Neural cell (in vitro differentiated cells): ENCODE results near the gene SURF1. TPM values are rescaled to one million over a fixed set of nuclear protein-coding genes. Genes with fewer than 3 reads are reported as not detected.
A peak's percentile ranks its signal among the peaks of the same experiment; 100 is the strongest.

Source experiments
- H2AFZ ChIP-seq: fragments of 200-600, 300-800 bp; sonication (generic), shearing (Covaris generic); 2 replicates; pipeline ENCODE4 v1.6.0; 2014; ENCODE audit warnings: low read depth, mild to moderate bottlenecking, antibody characterized with exemption, low read length, moderate library complexity
- H3F3A ChIP-seq: fragments of 200-600 bp; shearing (Covaris generic); 2 replicates; pipeline ENCODE4 v1.6.1; 2016; ENCODE audit warnings: mild to moderate bottlenecking, moderate library complexity, mixed read lengths, antibody characterized with exemption, low read length; ENCODE audit not compliant: insufficient read depth, poor library complexity, severe bottlenecking
- H3K27ac ChIP-seq: fragments of 200-600, 300-800 bp; sonication (generic), shearing (Covaris generic); 2 replicates; pipeline ENCODE4 v1.5.1; 2014; ENCODE audit warnings: mild to moderate bottlenecking, low read length, moderate library complexity
- H3K27me3 ChIP-seq: fragments of 300-800, 200-600 bp; sonication (generic), shearing (Covaris generic); 2 replicates; pipeline ENCODE4 v1.6.0; 2014; ENCODE audit warnings: mild to moderate bottlenecking, low read depth, low read length, moderate library complexity; ENCODE audit not compliant: insufficient read depth
- H3K36me3 ChIP-seq: fragments of 300-800, 200-600 bp; sonication (generic), shearing (Covaris generic); 2 replicates; pipeline ENCODE4 v1.5.1; 2014; ENCODE audit warnings: mild to moderate bottlenecking, antibody characterized with exemption, low read length, moderate library complexity; ENCODE audit not compliant: insufficient read depth
- H3K4me2 ChIP-seq: fragments of 300-800, 200-600 bp; sonication (generic), shearing (Covaris generic); 2 replicates; pipeline ENCODE4 v1.6.0; 2014; ENCODE audit warnings: mild to moderate bottlenecking, low read length
- H3K4me3 ChIP-seq: fragments of 300-800, 200-600 bp; sonication (generic), shearing (Covaris generic); 2 replicates; pipeline ENCODE4 v1.5.1; 2014; ENCODE audit warnings: mild to moderate bottlenecking, low read length, moderate library complexity
- H3K79me2 ChIP-seq: fragments of 200-600 bp; shearing (Covaris generic); replicated peaks from 2 replicates; pipeline ENCODE4 v1.6.0; 2014; ENCODE audit warnings: mild to moderate bottlenecking, low read length, moderate library complexity; ENCODE audit not compliant: insufficient read depth
- H3K9ac ChIP-seq: fragments of 300-800, 200-600 bp; sonication (generic), shearing (Covaris generic); 2 replicates; pipeline ENCODE4 v1.6.1; 2016; ENCODE audit warnings: mild to moderate bottlenecking, low read length, mixed read lengths
- H3K9me2 ChIP-seq: fragments of 200-600 bp; shearing (Covaris generic); 2 replicates; pipeline ENCODE4 v1.6.1; 2016; ENCODE audit warnings: mild to moderate bottlenecking, low read length, mixed read lengths; ENCODE audit not compliant: insufficient read depth
- H3K9me3 ChIP-seq: fragments of 200-600, 300-800 bp; sonication (generic), shearing (Covaris generic); 2 replicates; pipeline ENCODE4 v1.6.1; 2016; ENCODE audit warnings: mild to moderate bottlenecking, mixed run types, low read length, moderate library complexity, mixed read lengths
- H4K20me1 ChIP-seq: fragments of 200-600 bp; shearing (Covaris generic); 2 replicates; pipeline ENCODE4 v1.6.1; 2016; ENCODE audit warnings: mild to moderate bottlenecking, mixed run types; ENCODE audit not compliant: insufficient read depth
- EP300 ChIP-seq: fragments of 450-650 bp; conservative IDR thresholded peaks from 2 replicates; pipeline ENCODE4 v1.6.1; 2014; ENCODE audit warnings: antibody characterized with exemption, mild to moderate bottlenecking, moderate library complexity; ENCODE audit not compliant: poor library complexity, severe bottlenecking
- EZH2 ChIP-seq: fragments of 200-600, 300-800 bp; shearing (Covaris generic), sonication (generic); IDR thresholded peaks from 2 replicates; pipeline ENCODE4 v1.6.1; 2014; ENCODE audit warnings: antibody characterized with exemption, low read length, borderline replicate concordance, mild to moderate bottlenecking; ENCODE audit not compliant: insufficient read depth, poor library complexity, severe bottlenecking
- MXI1 ChIP-seq: fragments of 450-650 bp; conservative IDR thresholded peaks from 2 replicates; pipeline ENCODE4 v1.6.1; 2014; ENCODE audit warnings: antibody characterized with exemption, mild to moderate bottlenecking; ENCODE audit not compliant: poor library complexity, severe bottlenecking
- POLR2AphosphoS5 ChIP-seq: IDR thresholded peaks from 2 replicates; pipeline ENCODE4 v1.6.1; 2012
- RAD21 ChIP-seq: fragments of 450-650 bp; conservative IDR thresholded peaks from 2 replicates; pipeline ENCODE4 v1.6.1; 2014; ENCODE audit warnings: antibody characterized with exemption, mild to moderate bottlenecking, moderate library complexity
- SMC3 ChIP-seq: fragments of 450-650 bp; conservative IDR thresholded peaks from 2 replicates; pipeline ENCODE4 v1.6.1; 2014; ENCODE audit warnings: antibody characterized with exemption, mild to moderate bottlenecking, moderate library complexity; ENCODE audit not compliant: poor library complexity
- TAF1 ChIP-seq: IDR thresholded peaks from 2 replicates; pipeline ENCODE4 v1.6.1; 2012; ENCODE audit warnings: low read depth
- polyA plus RNA-seq: library from polyadenylated mRNA; depleted of rRNA; stranded (reverse); fragments of >200 nt; gene quantifications from 2 replicates; pipeline ENCODE4 v1.2.3, GENCODE V29; 2014
- TF ChIP-seq, protein P1 (sequence below): IDR thresholded peaks from 2 replicates; pipeline ENCODE4 v1.6.1; 2012; ENCODE audit warnings: borderline replicate concordance
- TF ChIP-seq, protein P2 (sequence below): fragments of 450-650 bp; IDR thresholded peaks from 2 replicates; pipeline ENCODE4 v1.5.1; 2014; ENCODE audit warnings: antibody characterized with exemption, mild to moderate bottlenecking, moderate library complexity; ENCODE audit not compliant: poor library complexity, severe bottlenecking

SURF1 gene
- polyA plus RNA-seq, 1 donor from 2014 or later: 32.3 TPM

DNA sequence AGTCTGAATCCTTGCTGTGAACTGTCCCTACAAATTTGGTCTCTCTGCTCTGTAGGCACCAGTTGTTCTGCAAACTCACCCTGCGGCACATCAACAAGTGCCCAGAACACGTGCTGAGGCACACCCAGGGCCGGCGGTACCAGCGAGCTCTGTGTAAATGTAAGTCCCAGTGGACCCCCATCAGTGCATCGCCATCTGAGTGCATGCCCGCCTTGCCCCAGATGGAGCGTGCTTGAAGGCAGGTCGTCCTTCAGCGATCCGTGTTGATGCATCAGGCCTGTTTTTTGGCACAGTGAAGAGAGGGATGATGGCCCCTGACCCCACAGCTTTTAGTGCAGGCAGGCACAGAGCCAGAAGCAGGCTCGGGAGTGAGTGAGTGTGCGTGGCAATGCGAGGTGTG, 1.4 kb upstream of the SURF1 start:
- Histone ChIP-seq H3K4me2 (peak overlapping the region; percentile 80), H3K36me3 (no peaks in the 10 kb centered on the region), H2AFZ (no peak overlapping the region), H3K27ac (no peak overlapping the region), H3K4me3 (peak overlapping the region; percentile 95), H3K9ac (peak overlapping the region; percentile 80), H4K20me1 (no peaks in the 10 kb centered on the region), H3F3A (no peaks in the 10 kb centered on the region), H3K9me3 (no peaks in the 10 kb centered on the region), H3K9me2 (no peaks in the 10 kb centered on the region), H3K27me3 (no peaks in the 10 kb centered on the region), H3K79me2 (peaks cover 16% of the 10 kb centered on the region)
- TF ChIP-seq MXI1 (no peak), TAF1 (no peak), SMC3 (no peak), EP300 (no peak)
- TF ChIP-seq, protein P1, sequence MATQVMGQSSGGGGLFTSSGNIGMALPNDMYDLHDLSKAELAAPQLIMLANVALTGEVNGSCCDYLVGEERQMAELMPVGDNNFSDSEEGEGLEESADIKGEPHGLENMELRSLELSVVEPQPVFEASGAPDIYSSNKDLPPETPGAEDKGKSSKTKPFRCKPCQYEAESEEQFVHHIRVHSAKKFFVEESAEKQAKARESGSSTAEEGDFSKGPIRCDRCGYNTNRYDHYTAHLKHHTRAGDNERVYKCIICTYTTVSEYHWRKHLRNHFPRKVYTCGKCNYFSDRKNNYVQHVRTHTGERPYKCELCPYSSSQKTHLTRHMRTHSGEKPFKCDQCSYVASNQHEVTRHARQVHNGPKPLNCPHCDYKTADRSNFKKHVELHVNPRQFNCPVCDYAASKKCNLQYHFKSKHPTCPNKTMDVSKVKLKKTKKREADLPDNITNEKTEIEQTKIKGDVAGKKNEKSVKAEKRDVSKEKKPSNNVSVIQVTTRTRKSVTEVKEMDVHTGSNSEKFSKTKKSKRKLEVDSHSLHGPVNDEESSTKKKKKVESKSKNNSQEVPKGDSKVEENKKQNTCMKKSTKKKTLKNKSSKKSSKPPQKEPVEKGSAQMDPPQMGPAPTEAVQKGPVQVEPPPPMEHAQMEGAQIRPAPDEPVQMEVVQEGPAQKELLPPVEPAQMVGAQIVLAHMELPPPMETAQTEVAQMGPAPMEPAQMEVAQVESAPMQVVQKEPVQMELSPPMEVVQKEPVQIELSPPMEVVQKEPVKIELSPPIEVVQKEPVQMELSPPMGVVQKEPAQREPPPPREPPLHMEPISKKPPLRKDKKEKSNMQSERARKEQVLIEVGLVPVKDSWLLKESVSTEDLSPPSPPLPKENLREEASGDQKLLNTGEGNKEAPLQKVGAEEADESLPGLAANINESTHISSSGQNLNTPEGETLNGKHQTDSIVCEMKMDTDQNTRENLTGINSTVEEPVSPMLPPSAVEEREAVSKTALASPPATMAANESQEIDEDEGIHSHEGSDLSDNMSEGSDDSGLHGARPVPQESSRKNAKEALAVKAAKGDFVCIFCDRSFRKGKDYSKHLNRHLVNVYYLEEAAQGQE: no peak

DNA sequence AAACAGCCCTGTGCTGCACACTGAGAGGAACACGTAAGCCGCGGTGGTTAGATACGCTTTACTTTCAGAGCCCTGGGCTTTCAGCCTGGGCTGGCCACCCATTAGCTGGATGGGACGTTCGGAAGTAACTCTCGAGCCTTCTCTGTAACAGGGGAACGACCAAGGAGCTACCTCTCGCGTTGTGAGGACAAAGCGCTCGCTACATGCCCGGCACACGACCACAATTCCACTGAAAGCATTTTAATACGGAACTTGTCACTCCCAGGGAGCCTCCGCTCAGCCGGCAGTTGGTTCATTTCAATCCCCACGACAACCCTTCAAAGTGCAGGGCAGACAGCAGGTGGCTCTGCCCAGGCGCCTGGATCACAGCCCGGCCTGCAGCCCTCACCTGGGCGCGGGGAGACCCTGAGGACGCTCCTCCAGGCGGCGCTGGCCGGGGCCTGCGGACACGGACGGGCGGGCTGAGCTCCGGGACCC, 368 bp downstream of the SURF1 start:
- Histone ChIP-seq H3K9me3 (no peaks in the 10 kb centered on the region), H2AFZ (no peak overlapping the region), H3K9ac (peak overlapping the region; percentile 80), H3K27me3 (no peaks in the 10 kb centered on the region), H4K20me1 (no peaks in the 10 kb centered on the region), H3K9me2 (no peaks in the 10 kb centered on the region), H3F3A (no peaks in the 10 kb centered on the region), H3K4me2 (peak overlapping the region; percentile 84), H3K4me3 (peak overlapping the region; percentile 95), H3K36me3 (peaks cover 6% of the 10 kb centered on the region), H3K27ac (peak overlapping the region; percentile 53), H3K79me2 (peaks cover 16% of the 10 kb centered on the region)
- TF ChIP-seq, protein P1: no peak
- TF ChIP-seq POLR2AphosphoS5 (no peak), EZH2 (no peak), SMC3 (no peak), TAF1 (no peak), MXI1 (no peak), RAD21 (no peak), EP300 (no peak)
- TF ChIP-seq, protein P2, sequence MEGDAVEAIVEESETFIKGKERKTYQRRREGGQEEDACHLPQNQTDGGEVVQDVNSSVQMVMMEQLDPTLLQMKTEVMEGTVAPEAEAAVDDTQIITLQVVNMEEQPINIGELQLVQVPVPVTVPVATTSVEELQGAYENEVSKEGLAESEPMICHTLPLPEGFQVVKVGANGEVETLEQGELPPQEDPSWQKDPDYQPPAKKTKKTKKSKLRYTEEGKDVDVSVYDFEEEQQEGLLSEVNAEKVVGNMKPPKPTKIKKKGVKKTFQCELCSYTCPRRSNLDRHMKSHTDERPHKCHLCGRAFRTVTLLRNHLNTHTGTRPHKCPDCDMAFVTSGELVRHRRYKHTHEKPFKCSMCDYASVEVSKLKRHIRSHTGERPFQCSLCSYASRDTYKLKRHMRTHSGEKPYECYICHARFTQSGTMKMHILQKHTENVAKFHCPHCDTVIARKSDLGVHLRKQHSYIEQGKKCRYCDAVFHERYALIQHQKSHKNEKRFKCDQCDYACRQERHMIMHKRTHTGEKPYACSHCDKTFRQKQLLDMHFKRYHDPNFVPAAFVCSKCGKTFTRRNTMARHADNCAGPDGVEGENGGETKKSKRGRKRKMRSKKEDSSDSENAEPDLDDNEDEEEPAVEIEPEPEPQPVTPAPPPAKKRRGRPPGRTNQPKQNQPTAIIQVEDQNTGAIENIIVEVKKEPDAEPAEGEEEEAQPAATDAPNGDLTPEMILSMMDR: no peak
